Spleen (tissue), 7 donors: ENCODE results near the gene CSRP1.

ENCODE experiments used
- POLR2AphosphoS5 ChIP-seq, 3 donors: sonication (generic); formaldehyde crosslinking; IDR thresholded peaks; one replicate each; pipeline ENCODE4 v1.5.1; 2017; ENCODE audit warnings: antibody characterized with exemption in 3 of 3
- TF ChIP-seq, protein P1 (sequence below), 11 experiments: fragments of 200-600 bp in 7 of 11; fragments of 450-650 bp in 4 of 11; sonication (generic) in 4 of 11; IDR thresholded peaks in 8 of 11; conservative IDR thresholded peaks in 3 of 11; 1 replicate in 7 of 11; 2 replicates in 4 of 11; pipeline versions ENCODE4 v1.4.0 to v1.8.0; 2016 to 2021; ENCODE audit warnings: antibody characterized with exemption in 11 of 11, inconsistent platforms in 4 of 11, mild to moderate bottlenecking in 1 of 11
- donor health status: DM: no; HTN: no; CAD: no; lungs with moderate emphysema.
- donor health status: DM: no; HTN: no; CAD: no.
- donor health status: DM: no; HTN: no; CAD: no.

DNA sequence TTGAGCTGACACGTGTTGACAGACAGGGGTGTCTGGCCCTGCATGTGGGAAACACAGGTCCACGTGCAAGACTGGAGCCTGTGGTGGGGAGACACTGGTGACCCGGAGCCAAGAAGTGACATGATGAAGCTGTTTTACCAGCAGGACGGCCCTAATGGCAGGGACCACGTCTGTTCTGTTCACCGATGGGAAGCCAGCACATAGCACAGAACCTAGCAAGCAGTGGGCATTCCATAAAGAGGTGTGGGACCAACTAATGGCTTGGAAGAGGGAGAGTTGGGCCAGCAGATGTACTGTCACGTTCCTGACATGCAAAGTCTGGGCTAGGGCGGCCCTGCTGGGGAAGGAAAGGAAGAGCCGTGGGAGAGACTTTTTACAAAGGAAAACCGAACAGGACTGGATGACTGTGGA, 47.3 kb upstream of the CSRP1 start:
- TF ChIP-seq POLR2AphosphoS5 (IDR thresholded peaks at IDR 0.05): no peak
- TF ChIP-seq, protein P1, sequence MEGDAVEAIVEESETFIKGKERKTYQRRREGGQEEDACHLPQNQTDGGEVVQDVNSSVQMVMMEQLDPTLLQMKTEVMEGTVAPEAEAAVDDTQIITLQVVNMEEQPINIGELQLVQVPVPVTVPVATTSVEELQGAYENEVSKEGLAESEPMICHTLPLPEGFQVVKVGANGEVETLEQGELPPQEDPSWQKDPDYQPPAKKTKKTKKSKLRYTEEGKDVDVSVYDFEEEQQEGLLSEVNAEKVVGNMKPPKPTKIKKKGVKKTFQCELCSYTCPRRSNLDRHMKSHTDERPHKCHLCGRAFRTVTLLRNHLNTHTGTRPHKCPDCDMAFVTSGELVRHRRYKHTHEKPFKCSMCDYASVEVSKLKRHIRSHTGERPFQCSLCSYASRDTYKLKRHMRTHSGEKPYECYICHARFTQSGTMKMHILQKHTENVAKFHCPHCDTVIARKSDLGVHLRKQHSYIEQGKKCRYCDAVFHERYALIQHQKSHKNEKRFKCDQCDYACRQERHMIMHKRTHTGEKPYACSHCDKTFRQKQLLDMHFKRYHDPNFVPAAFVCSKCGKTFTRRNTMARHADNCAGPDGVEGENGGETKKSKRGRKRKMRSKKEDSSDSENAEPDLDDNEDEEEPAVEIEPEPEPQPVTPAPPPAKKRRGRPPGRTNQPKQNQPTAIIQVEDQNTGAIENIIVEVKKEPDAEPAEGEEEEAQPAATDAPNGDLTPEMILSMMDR (IDR thresholded peaks at IDR 0.05 in 8 of 11, conservative IDR thresholded peaks at IDR 0.05 in 3 of 11): no peak
